HUES48 (cell line): ENCODE results near the gene TNIK.

Experiments used
- H3K27ac ChIP-seq: one replicate; pipeline ENCODE4 v1.7.0; 2013; ENCODE audit warnings: low read depth, low read length, inconsistent platforms
- H3K27me3 ChIP-seq: 2 replicates; pipeline ENCODE4 v1.6.1; 2013; ENCODE audit warnings: mild to moderate bottlenecking, low read length; ENCODE audit not compliant: control insufficient read depth, insufficient read depth
- H3K36me3 ChIP-seq: 2 replicates; pipeline ENCODE4 v1.6.1; 2013; ENCODE audit warnings: low read length; ENCODE audit not compliant: control insufficient read depth, insufficient read depth
- H3K4me1 ChIP-seq: 2 replicates; pipeline ENCODE4 v1.6.1; 2013; ENCODE audit warnings: mild to moderate bottlenecking, low read length; ENCODE audit not compliant: control insufficient read depth, insufficient read depth
- H3K4me3 ChIP-seq: 2 replicates; pipeline ENCODE4 v1.5.1; 2013; ENCODE audit warnings: mild to moderate bottlenecking, low read depth, low read length
- H3K9ac ChIP-seq: 2 replicates; pipeline ENCODE4 v1.6.1; 2013; ENCODE audit warnings: mild to moderate bottlenecking, low read depth, low read length, moderate library complexity
- H3K9me3 ChIP-seq: 2 replicates; pipeline ENCODE4 v1.6.1; 2013; ENCODE audit warnings: low read length; ENCODE audit not compliant: control insufficient read depth, insufficient read depth

Gene TNIK

DNA sequence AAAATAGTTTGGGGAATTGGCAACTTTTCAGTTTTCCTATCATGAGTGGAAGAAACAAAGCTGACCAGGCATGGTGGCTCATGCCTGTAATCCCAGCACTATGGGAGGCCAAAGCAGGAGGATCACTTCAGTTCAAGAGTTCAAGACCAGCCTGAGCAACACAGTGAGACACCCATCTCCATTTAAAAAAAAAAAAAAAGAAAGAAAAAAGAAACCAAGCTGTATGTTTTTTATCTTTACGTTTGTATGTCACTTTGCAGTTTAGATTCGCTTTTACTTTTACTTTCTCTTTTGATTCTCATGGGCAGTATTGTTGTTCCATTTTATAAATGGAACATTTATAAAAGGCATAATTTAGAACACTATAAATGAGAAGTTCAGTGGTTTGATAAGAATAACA lies 31.2 kb upstream of the TNIK start:
- Histone ChIP-seq H3K27ac (no peak overlapping the region), H3K27me3 (no peaks in the 10 kb centered on the region), H3K4me1 (no peaks in the 10 kb centered on the region), H3K4me3 (no peak overlapping the region), H3K9ac (no peak overlapping the region), H3K9me3 (no peaks in the 10 kb centered on the region), H3K36me3 (no peaks in the 10 kb centered on the region)

DNA sequence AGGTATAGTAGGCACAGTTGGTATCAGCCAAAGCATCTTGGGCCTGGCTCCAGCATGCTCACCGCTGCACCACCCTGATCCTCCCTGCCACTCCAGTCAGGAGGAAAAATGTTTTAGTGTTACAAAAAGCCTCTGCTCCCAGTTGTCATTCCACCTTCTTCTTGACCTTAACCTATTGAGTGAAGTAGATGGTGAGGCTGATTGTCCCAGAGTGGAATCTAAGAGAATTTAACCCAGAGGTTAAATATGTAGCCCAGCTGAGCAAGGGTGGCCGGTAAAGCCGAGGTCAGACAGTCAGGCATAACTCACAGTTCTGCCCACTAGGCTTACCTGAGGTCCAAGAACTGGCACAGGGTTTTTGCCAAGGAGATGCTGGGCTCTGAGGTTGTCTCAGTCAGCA lies 30.7 kb upstream of the TNIK start:
- no peak overlapping the region for H3K4me3 ChIP-seq
- H3K4me1 ChIP-seq = no peaks in the 10 kb centered on the region
- H3K9me3 ChIP-seq = no peaks in the 10 kb centered on the region

DNA sequence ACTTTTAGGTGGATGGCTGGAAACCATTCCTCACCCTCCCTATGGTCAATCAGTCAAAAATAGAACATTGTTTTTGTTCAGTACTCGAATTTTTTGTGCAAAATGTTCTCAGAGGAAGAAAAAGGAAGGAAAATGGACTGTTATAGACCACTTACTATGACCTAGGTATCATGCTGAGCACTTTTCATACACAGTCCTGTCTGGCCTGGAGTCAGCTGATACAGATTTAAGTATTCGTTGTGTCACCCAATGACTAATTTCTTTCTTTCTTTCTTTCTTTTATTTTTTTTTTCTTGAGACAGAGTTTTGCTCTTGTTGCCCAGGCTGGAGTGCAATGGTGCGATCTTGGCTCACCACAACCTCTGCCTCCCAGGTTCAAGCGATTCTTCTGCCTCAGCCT lies 29.1 kb upstream of the TNIK start:
- no peaks in the 10 kb centered on the region for H3K36me3 ChIP-seq
- no peaks in the 10 kb centered on the region for H3K9me3 ChIP-seq
- no peak overlapping the region for H3K9ac ChIP-seq
- H3K4me3 ChIP-seq = no peak overlapping the region
- no peaks in the 10 kb centered on the region for H3K4me1 ChIP-seq
- no peaks in the 10 kb centered on the region for H3K27me3 ChIP-seq
- H3K27ac ChIP-seq = no peak overlapping the region

More for the DNA sequence above, 30.7 kb upstream of the TNIK start:
- Histone ChIP-seq H3K36me3 (no peaks in the 10 kb centered on the region), H3K27me3 (no peaks in the 10 kb centered on the region), H3K9ac (no peak overlapping the region), H3K27ac (no peak overlapping the region)

DNA sequence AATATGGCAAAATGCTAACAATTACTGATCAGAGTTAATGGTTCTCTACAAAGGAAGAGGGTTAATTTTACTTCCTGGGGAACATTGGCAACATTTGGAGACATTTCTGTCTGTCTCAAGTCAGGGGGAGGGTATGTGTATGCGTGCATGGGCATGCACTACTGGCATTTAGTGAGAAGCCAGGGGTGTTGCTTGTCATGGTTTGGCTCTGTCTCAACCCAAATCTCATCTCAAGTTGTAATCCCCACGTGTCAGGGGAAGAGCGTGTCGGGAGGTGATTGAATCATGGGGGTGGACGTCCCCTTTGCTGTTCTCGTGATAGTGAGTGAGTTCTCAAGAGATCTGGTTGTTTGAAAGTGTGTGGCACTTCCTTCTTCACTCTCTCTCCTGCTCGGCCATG lies 28.3 kb upstream of the TNIK start:
- Histone ChIP-seq H3K36me3 (no peaks in the 10 kb centered on the region), H3K9me3 (no peaks in the 10 kb centered on the region), H3K4me1 (no peaks in the 10 kb centered on the region), H3K9ac (no peak overlapping the region), H3K27me3 (no peaks in the 10 kb centered on the region), H3K27ac (no peak overlapping the region), H3K4me3 (no peak overlapping the region)

DNA sequence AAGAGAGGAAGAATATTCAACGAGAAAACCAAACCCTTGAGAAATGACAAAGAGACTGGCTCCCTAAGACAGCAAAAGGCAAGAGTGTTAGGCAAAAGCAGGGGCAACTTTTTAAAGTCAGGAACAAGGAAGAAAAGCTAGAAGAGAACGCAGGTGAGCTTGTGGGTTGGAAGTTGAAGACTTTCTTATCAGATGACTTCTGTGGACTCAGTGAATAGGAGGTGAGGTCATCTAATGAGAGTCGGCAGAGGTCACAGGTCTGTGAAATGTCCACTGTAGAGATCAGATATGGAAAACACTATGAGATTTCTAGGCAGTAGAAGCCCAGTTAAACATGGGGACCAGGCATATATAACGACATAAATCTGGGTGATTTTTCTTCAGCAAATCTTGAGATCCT lies 27.2 kb upstream of the TNIK start:
- no peak overlapping the region for H3K27ac ChIP-seq
- no peaks in the 10 kb centered on the region for H3K9me3 ChIP-seq
- H3K9ac ChIP-seq = no peak overlapping the region
- no peaks in the 10 kb centered on the region for H3K27me3 ChIP-seq
- H3K4me3 ChIP-seq = no peak overlapping the region
- H3K36me3 ChIP-seq = no peaks in the 10 kb centered on the region
- no peaks in the 10 kb centered on the region for H3K4me1 ChIP-seq

DNA sequence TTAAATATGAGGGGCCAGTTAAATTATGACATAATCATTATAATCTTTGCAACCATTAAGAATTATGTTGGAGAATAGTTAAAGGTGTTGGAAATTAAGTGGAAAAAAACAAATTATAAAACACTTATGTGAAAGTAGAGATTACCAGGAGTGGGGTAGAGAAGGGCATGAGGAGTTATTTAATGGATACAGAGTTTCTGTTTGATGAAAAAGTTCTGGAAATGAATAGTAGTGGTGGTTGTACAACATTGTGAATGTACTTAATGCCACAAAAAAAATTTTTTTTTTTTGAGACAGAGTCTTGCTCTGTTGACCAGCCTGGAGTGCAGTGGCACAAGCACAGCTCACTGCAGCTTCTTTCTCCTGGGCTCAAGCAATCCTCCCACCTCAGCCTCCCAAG lies 25.1 kb upstream of the TNIK start:
- Histone ChIP-seq H3K4me1 (no peaks in the 10 kb centered on the region), H3K27ac (no peak overlapping the region), H3K27me3 (no peaks in the 10 kb centered on the region), H3K36me3 (no peaks in the 10 kb centered on the region), H3K4me3 (no peak overlapping the region), H3K9ac (no peak overlapping the region), H3K9me3 (no peaks in the 10 kb centered on the region)

DNA sequence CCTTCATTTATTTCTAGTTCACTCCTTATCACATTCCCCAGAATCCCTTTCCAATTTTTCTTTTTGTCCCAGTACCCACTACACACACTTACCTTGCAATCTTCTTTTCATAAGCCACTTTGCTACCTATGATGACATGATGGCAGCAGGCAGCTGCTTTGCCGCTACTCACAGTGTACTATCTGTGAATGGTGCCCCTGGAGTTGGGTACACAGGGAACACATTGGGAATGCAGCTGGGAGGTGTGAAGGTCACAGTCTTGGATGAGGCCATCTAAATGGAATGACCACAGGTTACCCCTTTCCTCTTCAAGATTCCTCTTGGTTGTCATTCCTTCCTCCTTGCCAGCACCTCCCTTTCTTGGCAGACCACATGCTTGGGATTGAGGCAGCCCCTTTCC lies 20.8 kb upstream of the TNIK start:
- no peak overlapping the region for H3K4me3 ChIP-seq
- no peaks in the 10 kb centered on the region for H3K27me3 ChIP-seq
- H3K27ac ChIP-seq = no peak overlapping the region
- H3K9ac ChIP-seq = no peak overlapping the region
- no peaks in the 10 kb centered on the region for H3K9me3 ChIP-seq
- H3K36me3 ChIP-seq = no peaks in the 10 kb centered on the region
- H3K4me1 ChIP-seq = no peaks in the 10 kb centered on the region

DNA sequence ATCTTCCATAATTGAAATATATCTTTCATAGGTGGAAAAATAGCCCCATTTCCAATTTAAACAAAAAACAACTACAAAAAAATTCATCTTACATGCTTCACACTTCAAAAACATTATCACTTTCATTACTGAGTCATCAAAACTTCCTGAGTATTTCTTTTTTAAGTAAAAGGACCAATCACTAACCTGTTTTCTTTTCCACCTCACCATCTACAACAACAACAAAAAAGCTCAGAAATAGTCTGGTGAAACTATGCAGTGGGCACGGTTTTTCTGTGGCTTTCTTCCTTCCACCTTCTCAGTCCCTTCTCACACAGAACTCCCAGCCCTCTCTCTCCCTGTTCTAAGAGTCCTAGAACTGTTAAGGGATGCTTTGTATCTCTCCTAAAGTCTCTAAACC lies 20.3 kb upstream of the TNIK start:
- Histone ChIP-seq H3K4me1 (no peaks in the 10 kb centered on the region), H3K9me3 (no peaks in the 10 kb centered on the region), H3K27me3 (no peaks in the 10 kb centered on the region), H3K36me3 (no peaks in the 10 kb centered on the region), H3K27ac (no peak overlapping the region), H3K4me3 (no peak overlapping the region), H3K9ac (no peak overlapping the region)

DNA sequence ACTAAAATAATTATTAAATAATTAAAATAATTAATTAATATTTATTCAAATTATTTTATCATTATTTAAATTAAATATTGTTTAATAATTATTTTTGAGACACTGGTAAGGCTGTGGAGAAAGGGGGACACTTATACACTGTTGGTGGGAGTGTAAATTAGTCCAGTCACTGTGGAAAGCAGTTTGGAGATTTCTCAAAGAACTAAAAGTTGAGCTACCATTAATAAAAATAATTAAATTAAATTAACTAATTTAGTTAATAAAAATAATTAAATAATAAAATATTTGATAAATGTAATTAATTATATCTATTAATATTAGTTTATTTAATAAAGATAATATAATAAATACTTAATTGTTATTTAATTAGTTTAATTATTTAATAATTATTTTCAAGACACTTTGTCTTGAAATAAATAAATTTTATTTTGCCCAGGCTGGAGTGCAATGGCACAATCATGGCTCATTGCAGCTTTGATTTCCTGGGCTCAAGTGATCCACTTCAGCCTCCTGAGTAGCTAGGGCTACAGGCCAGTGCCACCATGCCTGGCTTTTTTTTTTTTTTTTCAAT lies 16.4 kb upstream of the TNIK start:
- no peak overlapping the region for H3K4me3 ChIP-seq
- no peaks in the 10 kb centered on the region for H3K27me3 ChIP-seq
- H3K9me3 ChIP-seq = no peaks in the 10 kb centered on the region
- no peak overlapping the region for H3K27ac ChIP-seq
- no peaks in the 10 kb centered on the region for H3K4me1 ChIP-seq
- H3K9ac ChIP-seq = no peak overlapping the region
- no peaks in the 10 kb centered on the region for H3K36me3 ChIP-seq

DNA sequence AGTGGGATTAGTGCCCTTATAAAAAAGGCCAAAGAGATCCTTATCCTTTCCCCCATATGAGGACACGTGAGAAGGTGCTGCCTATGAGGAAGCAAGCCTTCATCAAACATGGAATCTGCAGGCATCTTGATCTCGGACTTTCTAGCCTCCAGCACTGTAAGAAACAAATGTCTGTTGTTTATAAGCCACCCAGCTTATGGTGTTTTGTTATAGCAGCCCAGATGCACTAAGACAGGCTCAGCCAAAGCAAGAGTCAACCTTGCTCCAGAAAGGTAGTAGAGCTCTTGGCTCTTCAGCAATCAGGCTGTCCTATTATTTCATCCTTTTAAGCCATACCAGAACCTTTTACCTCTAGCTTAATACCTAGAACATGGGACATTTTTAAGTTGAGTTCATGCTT lies 12.3 kb upstream of the TNIK start:
- Histone ChIP-seq H3K27me3 (no peaks in the 10 kb centered on the region), H3K4me3 (no peak overlapping the region), H3K4me1 (no peaks in the 10 kb centered on the region), H3K27ac (no peak overlapping the region), H3K36me3 (no peaks in the 10 kb centered on the region), H3K9ac (no peak overlapping the region), H3K9me3 (no peaks in the 10 kb centered on the region)

DNA sequence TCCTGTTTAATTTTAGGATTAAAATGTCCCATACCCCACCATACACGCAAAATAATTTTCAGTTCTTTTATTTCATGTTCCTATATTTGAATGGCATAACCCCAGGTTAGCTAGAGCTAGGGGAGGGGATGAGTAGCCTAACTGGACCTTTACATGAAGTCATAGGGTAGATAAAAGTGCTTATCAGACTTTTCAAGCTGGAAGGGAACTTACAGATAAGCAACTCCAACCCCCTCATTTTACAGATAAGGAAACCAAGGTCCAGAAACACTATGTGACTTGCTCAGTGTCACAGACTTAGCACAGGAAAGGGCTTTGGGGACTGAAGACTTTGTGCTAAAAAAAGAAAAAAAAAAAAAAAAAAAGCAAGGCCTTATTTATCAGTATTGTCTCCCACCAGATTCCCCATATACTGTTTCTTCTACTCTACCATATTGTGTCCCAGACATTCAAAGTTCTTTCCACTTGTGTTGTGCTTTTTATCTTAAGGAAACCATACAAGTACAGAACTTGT lies 10.6 kb upstream of the TNIK start:
- Histone ChIP-seq H3K9me3 (no peaks in the 10 kb centered on the region), H3K36me3 (no peaks in the 10 kb centered on the region), H3K27ac (no peak overlapping the region), H3K4me1 (peaks cover 3% of the 10 kb centered on the region; the same call in 1 of the 2 replicates), H3K4me3 (no peak overlapping the region), H3K9ac (no peak overlapping the region), H3K27me3 (no peaks in the 10 kb centered on the region)

DNA sequence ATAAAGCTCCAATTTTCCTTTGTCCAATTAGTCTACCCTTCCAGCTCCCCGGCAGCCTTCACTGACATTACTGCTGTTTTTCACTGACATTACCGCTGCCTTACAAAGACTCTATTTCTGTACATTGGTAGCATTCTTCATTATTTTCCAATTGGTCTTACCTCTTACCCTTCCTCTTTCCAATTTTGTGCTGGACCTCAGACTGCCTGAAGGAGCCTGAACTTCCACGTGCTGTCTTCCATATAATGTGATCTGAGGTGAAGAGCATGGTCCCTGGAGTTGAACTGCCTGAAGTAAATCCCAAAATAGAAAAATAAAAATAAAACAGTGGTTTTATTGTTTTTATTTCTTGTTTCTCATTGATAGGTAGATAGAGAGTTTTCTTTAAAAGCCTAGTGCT lies 9.2 kb upstream of the TNIK start:
- Histone ChIP-seq H3K9me3 (no peaks in the 10 kb centered on the region), H3K4me1 (peaks cover 3% of the 10 kb centered on the region; the same call in 1 of the 2 replicates), H3K9ac (no peak overlapping the region), H3K4me3 (no peak overlapping the region), H3K27ac (no peak overlapping the region), H3K36me3 (no peaks in the 10 kb centered on the region), H3K27me3 (no peaks in the 10 kb centered on the region)
